Suprapubic skin (tissue), 4 donors: ENCODE measurements around the gene PRSS53.

Experiments used
- POLR2A ChIP-seq, 2 donors: fragments of 450-650 bp; IDR thresholded peaks; one replicate each; pipeline ENCODE4 v1.6.1; 2017; ENCODE audit warnings: antibody characterized with exemption in 2 of 2, mild to moderate bottlenecking in 2 of 2, moderate library complexity in 2 of 2
- POLR2AphosphoS5 ChIP-seq, 3 donors: sonication (generic); formaldehyde crosslinking; IDR thresholded peaks; one replicate each; pipeline ENCODE4 v1.6.1; 2017; ENCODE audit warnings: antibody characterized with exemption in 3 of 3

- TF ChIP-seq POLR2AphosphoS5 (IDR thresholded peaks at IDR 0.05) (no peak), POLR2A (IDR thresholded peaks at IDR 0.05) (no peak)
Measured at GRCh38 chr16:31042866-31043265, 45.9 kb downstream of the PRSS53 start.
